Uterus (tissue), 2 donors: ENCODE results near the gene CCSER1.
"Not testable (repeated sequence)": the region's sequence is repeated elsewhere in the genome, so short reads cannot be mapped to it uniquely, and the experiment has no call there.

Experiments
- POLR2A ChIP-seq, 2 donors: fragments of 450-650 bp; IDR thresholded peaks; one replicate each; pipeline ENCODE4 v1.6.1; 2016; ENCODE audit warnings: antibody characterized with exemption in 2 of 2, mild to moderate bottlenecking in 1 of 2, moderate library complexity in 1 of 2
- TF ChIP-seq, protein P1 (sequence below), 4 experiments: fragments of 200-600 bp in 2 of 4; fragments of 450-650 bp in 2 of 4; sonication (generic) in 2 of 4; IDR thresholded peaks; one replicate each; pipeline ENCODE4 v1.5.1; 2016 to 2019; ENCODE audit warnings: antibody characterized with exemption in 4 of 4, mild to moderate bottlenecking in 2 of 4, moderate library complexity in 1 of 4

GRCh38 chr4:91405431-91405830 lies 1278.2 kb downstream of the CCSER1 start:
- TF ChIP-seq POLR2A (IDR thresholded peaks at IDR 0.05), result not testable (repeated sequence)
- TF ChIP-seq, protein P1, sequence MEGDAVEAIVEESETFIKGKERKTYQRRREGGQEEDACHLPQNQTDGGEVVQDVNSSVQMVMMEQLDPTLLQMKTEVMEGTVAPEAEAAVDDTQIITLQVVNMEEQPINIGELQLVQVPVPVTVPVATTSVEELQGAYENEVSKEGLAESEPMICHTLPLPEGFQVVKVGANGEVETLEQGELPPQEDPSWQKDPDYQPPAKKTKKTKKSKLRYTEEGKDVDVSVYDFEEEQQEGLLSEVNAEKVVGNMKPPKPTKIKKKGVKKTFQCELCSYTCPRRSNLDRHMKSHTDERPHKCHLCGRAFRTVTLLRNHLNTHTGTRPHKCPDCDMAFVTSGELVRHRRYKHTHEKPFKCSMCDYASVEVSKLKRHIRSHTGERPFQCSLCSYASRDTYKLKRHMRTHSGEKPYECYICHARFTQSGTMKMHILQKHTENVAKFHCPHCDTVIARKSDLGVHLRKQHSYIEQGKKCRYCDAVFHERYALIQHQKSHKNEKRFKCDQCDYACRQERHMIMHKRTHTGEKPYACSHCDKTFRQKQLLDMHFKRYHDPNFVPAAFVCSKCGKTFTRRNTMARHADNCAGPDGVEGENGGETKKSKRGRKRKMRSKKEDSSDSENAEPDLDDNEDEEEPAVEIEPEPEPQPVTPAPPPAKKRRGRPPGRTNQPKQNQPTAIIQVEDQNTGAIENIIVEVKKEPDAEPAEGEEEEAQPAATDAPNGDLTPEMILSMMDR (IDR thresholded peaks at IDR 0.05), result not testable (repeated sequence)
